ENCODE data around the gene FHOD3. TPM values are rescaled to one million over a fixed set of nuclear protein-coding genes. Genes with fewer than 3 reads are reported as not detected.
"Not testable (repeated sequence)": the region's sequence is repeated elsewhere in the genome, so short reads cannot be mapped to it uniquely, and the experiment has no call there.

The FHOD3 gene
- total RNA-seq, 4 donors from 2014 or later, result 3.5 to 40.0 (median 14.5) TPM

DNA sequence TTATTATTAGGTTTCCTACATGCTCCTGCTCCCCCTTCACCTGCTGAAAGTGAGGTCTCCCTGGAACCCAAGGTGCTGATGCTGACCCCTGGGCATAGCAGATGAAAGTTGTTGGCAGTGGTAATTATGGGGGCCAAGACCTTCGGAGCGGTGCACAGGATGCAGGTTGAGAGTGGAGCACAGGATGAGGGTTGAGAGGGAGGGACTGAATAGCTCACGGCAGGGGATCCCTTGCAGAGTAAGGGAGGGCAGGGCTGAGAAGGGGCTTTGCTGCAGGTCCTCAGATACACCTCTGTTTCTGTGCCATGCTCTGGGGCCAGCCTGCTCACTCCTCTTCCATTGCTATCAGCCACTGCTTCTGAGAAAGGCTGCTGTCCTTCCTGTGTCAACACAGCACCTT is 163.3 kb downstream of the FHOD3 start:
- Histone ChIP-seq H3K4me3 (no peak overlapping the region), H3K27ac (no peak overlapping the region), H3K36me3 (no peaks in the 10 kb centered on the region), H3K9me3 (no peaks in the 10 kb centered on the region), H3K27me3 (no peaks in the 10 kb centered on the region), H3K4me1 (no peaks in the 10 kb centered on the region)
- TF ChIP-seq CTCF (IDR thresholded peaks at IDR 0.05) (no peak), EP300 (IDR thresholded peaks at IDR 0.05; ENCODE audit: low read depth) (no peak), POLR2AphosphoS5 (IDR thresholded peaks at IDR 0.05) (no peak), POLR2A (IDR thresholded peaks at IDR 0.05) (no peak)
- no peak for DNase-seq
- WGBS, 2 donors (ENCODE audit: low coverage in 1 of 2), result 87% methylated on average over 3 of the region's 3 CpGs; no CpG with 5 or more reads in 1 of the 2 donors
- in situ Hi-C loops (cut with MboI; ENCODE audit: low pct_ligation_motif_present in 1 of 4, low pct_unique_long_range_greater_than_20kb in 1 of 4, low sequenced_read_pairs in 3 of 4) (no loop called here), intact Hi-C loops (cut with DNase I; ENCODE audit: low total_unique reads) (no loop called here)

DNA sequence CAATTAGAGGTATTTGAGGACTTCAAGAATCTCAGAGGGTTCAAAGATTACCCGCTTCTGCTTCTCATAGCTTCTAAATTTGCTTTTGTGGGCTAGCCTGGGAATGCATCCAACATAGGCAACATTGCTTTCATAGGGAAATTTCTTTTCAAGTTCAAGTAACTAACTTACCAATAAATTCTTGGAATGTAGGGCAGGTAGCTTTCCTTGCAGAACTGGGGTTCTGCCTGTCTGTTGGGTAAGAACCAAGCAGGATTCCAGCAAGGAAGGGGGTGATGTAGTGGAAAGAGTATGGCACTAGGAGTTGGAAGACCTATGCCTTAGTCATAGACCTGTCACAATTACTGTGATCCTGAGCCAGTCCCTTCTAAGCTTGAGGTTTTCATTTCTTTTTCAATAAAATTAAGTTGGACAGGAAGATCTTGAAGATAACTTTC is 164.1 kb downstream of the FHOD3 start:
- no peaks in the 10 kb centered on the region for H3K9me3 ChIP-seq
- WGBS, 2 donors (ENCODE audit: low coverage in 1 of 2), result 63 to 90% methylated on average over 1 of the region's 1 CpG
- H3K4me1 ChIP-seq, result no peaks in the 10 kb centered on the region
- no peak for TF ChIP-seq EP300 (IDR thresholded peaks at IDR 0.05; ENCODE audit: low read depth)
- no peak for TF ChIP-seq POLR2AphosphoS5 (IDR thresholded peaks at IDR 0.05)
- in situ Hi-C loops (cut with MboI; ENCODE audit: low pct_ligation_motif_present in 1 of 4, low pct_unique_long_range_greater_than_20kb in 1 of 4, low sequenced_read_pairs in 3 of 4), result no loop called here
- H3K27me3 ChIP-seq, result no peaks in the 10 kb centered on the region
- no peaks in the 10 kb centered on the region for H3K36me3 ChIP-seq
- intact Hi-C loops (cut with DNase I; ENCODE audit: low total_unique reads), result no loop called here
- no peak for DNase-seq
- H3K27ac ChIP-seq, result no peak overlapping the region
- no peak overlapping the region for H3K4me3 ChIP-seq

DNA sequence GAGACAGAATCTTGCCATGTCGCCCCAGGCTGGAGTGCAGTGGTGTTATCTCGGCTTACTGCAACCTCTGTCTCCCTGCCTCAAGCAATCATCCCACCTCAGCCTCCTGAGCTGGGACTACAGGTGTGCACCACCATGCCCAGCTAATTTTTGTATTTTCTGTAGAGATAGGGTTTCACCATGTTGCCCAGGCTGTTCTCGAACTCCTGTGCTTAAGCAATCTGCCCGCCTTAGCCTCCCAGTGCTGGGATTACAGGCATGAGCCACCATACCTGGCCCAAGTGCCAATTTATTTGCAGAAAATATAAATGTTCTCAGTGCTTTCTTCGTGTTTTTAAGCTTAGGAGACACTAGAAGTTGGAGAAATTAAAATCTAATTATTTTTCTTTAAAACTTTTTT is 166.0 kb downstream of the FHOD3 start:
- intact Hi-C loops (cut with DNase I; ENCODE audit: low total_unique reads); DNase-seq; H3K27me3 ChIP-seq; H3K9me3 ChIP-seq; H3K27ac ChIP-seq; H3K36me3 ChIP-seq; H3K4me3 ChIP-seq; in situ Hi-C loops (cut with MboI; ENCODE audit: low pct_ligation_motif_present in 1 of 4, low pct_unique_long_range_greater_than_20kb in 1 of 4, low sequenced_read_pairs in 3 of 4); H3K4me1 ChIP-seq: not testable (repeated sequence)
- 92 to 96% methylated on average over 5 of the region's 5 CpGs for WGBS, 2 donors (ENCODE audit: low coverage in 1 of 2)

DNA sequence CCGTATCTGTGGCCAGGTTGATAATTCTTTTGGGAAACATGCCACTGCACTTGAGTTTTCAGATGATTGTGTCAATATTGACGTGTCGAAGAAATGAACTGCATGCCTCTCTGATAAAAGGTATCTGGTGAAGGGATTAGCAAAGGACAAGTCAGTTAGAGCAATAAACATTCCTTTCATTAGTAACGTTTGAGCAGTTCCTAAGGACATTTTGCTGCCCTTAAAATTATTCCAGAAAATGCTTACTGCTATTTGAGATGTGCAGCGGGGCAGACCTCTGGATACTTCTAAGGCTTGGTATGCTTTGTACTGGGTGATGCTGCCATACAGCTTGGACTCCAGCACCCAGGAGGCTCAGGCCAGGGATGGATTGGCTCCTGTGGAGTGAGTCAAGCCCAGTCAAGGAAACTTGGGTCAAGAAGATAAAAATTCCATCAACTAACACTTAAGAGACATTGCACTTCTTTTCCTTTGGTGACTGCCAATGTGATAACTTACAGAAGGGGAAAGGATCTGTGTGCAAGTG is 166.7 kb downstream of the FHOD3 start:
- no peaks in the 10 kb centered on the region for H3K4me1 ChIP-seq
- no peaks in the 10 kb centered on the region for H3K9me3 ChIP-seq
- TF ChIP-seq CTCF (IDR thresholded peaks at IDR 0.05) (no peak), EP300 (IDR thresholded peaks at IDR 0.05; ENCODE audit: low read depth) (no peak), POLR2A (IDR thresholded peaks at IDR 0.05) (no peak), POLR2AphosphoS5 (IDR thresholded peaks at IDR 0.05) (no peak)
- H3K27ac ChIP-seq, result no peak overlapping the region
- no peaks in the 10 kb centered on the region for H3K36me3 ChIP-seq
- no peaks in the 10 kb centered on the region for H3K27me3 ChIP-seq
- 51 to 65% methylated on average over 5 of the region's 5 CpGs for WGBS, 2 donors (ENCODE audit: low coverage in 1 of 2)
- intact Hi-C loops (cut with DNase I; ENCODE audit: low total_unique reads), result no loop called here
- in situ Hi-C loops (cut with MboI; ENCODE audit: low pct_ligation_motif_present in 1 of 4, low pct_unique_long_range_greater_than_20kb in 1 of 4, low sequenced_read_pairs in 3 of 4), result no loop called here
- DNase-seq, result no peak
- no peak overlapping the region for H3K4me3 ChIP-seq

DNA sequence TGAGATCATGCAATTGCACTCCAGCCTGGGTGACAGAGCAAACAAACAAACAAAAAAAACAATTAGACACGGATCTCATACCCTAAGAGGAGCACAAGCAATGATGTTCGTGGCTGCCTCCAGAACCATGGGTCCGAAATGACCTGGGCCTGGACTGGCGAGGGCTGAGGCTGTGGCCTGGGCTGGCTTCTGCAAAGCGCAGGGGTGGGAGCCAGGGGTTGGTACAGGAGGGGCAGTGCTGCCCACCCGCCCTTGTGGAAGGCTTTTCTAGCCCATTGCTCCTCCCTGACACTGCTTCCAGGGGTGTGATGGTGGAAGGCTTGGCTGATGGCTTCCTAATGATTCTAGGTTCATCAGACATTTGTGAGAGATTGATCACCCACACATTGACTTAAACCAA is 167.8 kb downstream of the FHOD3 start:
- Histone ChIP-seq H3K36me3 (no peaks in the 10 kb centered on the region), H3K4me1 (no peaks in the 10 kb centered on the region), H3K9me3 (no peaks in the 10 kb centered on the region), H3K27me3 (no peaks in the 10 kb centered on the region), H3K4me3 (no peak overlapping the region), H3K27ac (no peak overlapping the region)
- TF ChIP-seq EP300 (IDR thresholded peaks at IDR 0.05; ENCODE audit: low read depth), result no peak
- TF ChIP-seq POLR2A (IDR thresholded peaks at IDR 0.05), result no peak
- no peak for TF ChIP-seq CTCF (IDR thresholded peaks at IDR 0.05)
- TF ChIP-seq POLR2AphosphoS5 (IDR thresholded peaks at IDR 0.05), result no peak
- in situ Hi-C loops (cut with MboI; ENCODE audit: low pct_ligation_motif_present in 1 of 4, low pct_unique_long_range_greater_than_20kb in 1 of 4, low sequenced_read_pairs in 3 of 4) (no loop called here), intact Hi-C loops (cut with DNase I; ENCODE audit: low total_unique reads) (no loop called here)
- 85 to 89% methylated on average over 4 to 6 of the region's 6 CpGs for WGBS, 2 donors (ENCODE audit: low coverage in 1 of 2)
- DNase-seq, result no peak
